MM.1S (cell line): ENCODE measurements around the gene SLC26A8.

Experiments
- DNase-seq: peaks from one replicate; pipeline ENCODE4 v3.0.0-alpha.2; 2015
- H2AFZ ChIP-seq: fragments of 300-600 bp; sonication (generic); 2 replicates; pipeline ENCODE4 v1.6.0; 2016; ENCODE audit warnings: antibody characterized with exemption, low read length
- H3F3A ChIP-seq: fragments of 300-600 bp; sonication (generic); 2 replicates; pipeline ENCODE4 v1.6.1; 2016; ENCODE audit warnings: mild to moderate bottlenecking, antibody characterized with exemption, low read length, moderate library complexity, mixed read lengths; ENCODE audit not compliant: insufficient read depth
- H3K27ac ChIP-seq: fragments of 300-600 bp; sonication (generic); 2 replicates; pipeline ENCODE4 v1.5.1; 2016; ENCODE audit warnings: mild to moderate bottlenecking, low read length
- H3K27me3 ChIP-seq: fragments of 300-600 bp; sonication (generic); replicated peaks from 2 replicates; pipeline ENCODE4 v1.6.0; 2016; ENCODE audit warnings: low read length; ENCODE audit not compliant: insufficient read depth
- H3K36me3 ChIP-seq: fragments of 300-600 bp; sonication (generic); replicated peaks from 2 replicates; pipeline ENCODE4 v1.6.1; 2016; ENCODE audit warnings: mild to moderate bottlenecking, low read length, mixed read lengths; ENCODE audit not compliant: insufficient read depth
- H3K4me1 ChIP-seq: fragments of 300-600 bp; sonication (generic); 2 replicates; pipeline ENCODE4 v1.6.1; 2016; ENCODE audit warnings: low read length, mixed read lengths
- H3K4me2 ChIP-seq: fragments of 300-600 bp; sonication (generic); 2 replicates; pipeline ENCODE4 v1.6.0; 2016; ENCODE audit warnings: low read depth, low read length
- H3K4me3 ChIP-seq: fragments of 300-600 bp; sonication (generic); 2 replicates; pipeline ENCODE4 v1.5.1; 2016; ENCODE audit warnings: low read length, mixed read lengths
- H3K79me2 ChIP-seq: fragments of 300-600 bp; sonication (generic); 2 replicates; pipeline ENCODE4 v1.6.1; 2016; ENCODE audit warnings: mixed run types, low read length, mixed read lengths
- H3K9ac ChIP-seq: fragments of 300-600 bp; sonication (generic); 2 replicates; pipeline ENCODE4 v1.6.1; 2016; ENCODE audit warnings: low read length, mixed read lengths
- H3K9me2 ChIP-seq: fragments of 300-600 bp; sonication (generic); replicated peaks from 2 replicates; pipeline ENCODE4 v1.6.1; 2016; ENCODE audit warnings: mild to moderate bottlenecking, low read length, mixed read lengths; ENCODE audit not compliant: insufficient read depth
- H3K9me3 ChIP-seq: fragments of 300-600 bp; sonication (generic); replicated peaks from 2 replicates; pipeline ENCODE4 v1.6.1; 2016; ENCODE audit warnings: mild to moderate bottlenecking, low read length, mixed read lengths; ENCODE audit not compliant: insufficient read depth
- H4K20me1 ChIP-seq: fragments of 300-600 bp; sonication (generic); 2 replicates; pipeline ENCODE4 v1.6.1; 2016; ENCODE audit warnings: mild to moderate bottlenecking, low read length, moderate library complexity, mixed read lengths; ENCODE audit not compliant: insufficient read depth
- EZH2 ChIP-seq: fragments of 300-600 bp; sonication (generic); optimal IDR thresholded peaks from 2 replicates; pipeline ENCODE3; 2017; ENCODE audit warnings: low read depth, mild to moderate bottlenecking, antibody characterized with exemption, low read length, mixed read lengths
- EZH2phosphoT487 ChIP-seq: fragments of 300-600 bp; sonication (generic); IDR thresholded peaks from 2 replicates; pipeline ENCODE4 v1.6.1; 2018; ENCODE audit warnings: antibody characterized with exemption, low read length
- TF ChIP-seq, protein P1 (sequence below): fragments of 300-600 bp; sonication (generic); IDR thresholded peaks from 2 replicates; pipeline ENCODE4 v1.5.1; 2016; ENCODE audit warnings: antibody characterized with exemption, low read length, mixed read lengths

Gene SLC26A8

DNA sequence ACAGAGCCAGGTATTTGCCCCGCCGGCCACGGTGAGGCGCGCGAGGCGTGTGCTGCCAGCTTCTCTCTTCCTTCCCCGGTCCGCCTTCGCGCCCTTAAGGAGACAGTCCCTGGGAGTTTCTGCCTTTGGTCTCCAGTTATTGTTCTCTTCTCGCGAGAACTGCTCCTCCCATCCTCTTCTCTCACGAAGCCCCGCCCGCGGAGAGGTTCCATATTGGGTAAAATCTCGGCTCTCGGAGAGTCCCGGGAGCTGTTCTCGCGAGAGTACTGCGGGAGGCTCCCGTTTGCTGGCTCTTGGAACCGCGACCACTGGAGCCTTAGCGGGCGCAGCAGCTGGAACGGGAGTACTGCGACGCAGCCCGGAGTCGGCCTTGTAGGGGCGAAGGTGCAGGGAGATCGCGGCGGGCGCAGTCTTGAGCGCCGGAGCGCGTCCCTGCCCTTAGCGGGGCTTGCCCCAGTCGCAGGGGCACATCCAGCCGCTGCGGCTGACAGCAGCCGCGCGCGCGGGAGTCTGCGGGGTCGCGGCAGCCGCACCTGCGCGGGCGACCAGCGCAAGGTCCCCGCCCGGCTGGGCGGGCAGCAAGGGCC, 3.2 kb upstream of the SLC26A8 start, which contains the start of gene MAPK14:
TSS of gene MAPK14 (plus strand) at position 308 of the 587 bp plus-strand sequence. CDS start 350 bp downstream, outside the sequence.
- H3K4me3 ChIP-seq, result peak within 1 kb of the TSS; percentile 99
- peaks cover 10% of the 10 kb centered on the region for H4K20me1 ChIP-seq
- H3K79me2 ChIP-seq, result peaks cover 48% of the 10 kb centered on the region
- peak within 1 kb of the TSS; percentile 71 for H2AFZ ChIP-seq
- no peaks in the 10 kb centered on the region for H3F3A ChIP-seq
- H3K4me2 ChIP-seq, result peak within 1 kb of the TSS; percentile 76
- no peaks in the 10 kb centered on the region for H3K27me3 ChIP-seq
- H3K4me1 ChIP-seq, result 0 out of 2 replicates have a peak, but pooled peaks cover 3% of the 10 kb centered on the region
- H3K27ac ChIP-seq, result peak within 1 kb of the TSS; percentile 62; the same call in 1 of the 2 replicates
- no peaks in the 10 kb centered on the region for H3K9me3 ChIP-seq
- TF ChIP-seq EZH2, result no peak
- TF ChIP-seq EZH2phosphoT487, result no peak
- TF ChIP-seq, protein P1, sequence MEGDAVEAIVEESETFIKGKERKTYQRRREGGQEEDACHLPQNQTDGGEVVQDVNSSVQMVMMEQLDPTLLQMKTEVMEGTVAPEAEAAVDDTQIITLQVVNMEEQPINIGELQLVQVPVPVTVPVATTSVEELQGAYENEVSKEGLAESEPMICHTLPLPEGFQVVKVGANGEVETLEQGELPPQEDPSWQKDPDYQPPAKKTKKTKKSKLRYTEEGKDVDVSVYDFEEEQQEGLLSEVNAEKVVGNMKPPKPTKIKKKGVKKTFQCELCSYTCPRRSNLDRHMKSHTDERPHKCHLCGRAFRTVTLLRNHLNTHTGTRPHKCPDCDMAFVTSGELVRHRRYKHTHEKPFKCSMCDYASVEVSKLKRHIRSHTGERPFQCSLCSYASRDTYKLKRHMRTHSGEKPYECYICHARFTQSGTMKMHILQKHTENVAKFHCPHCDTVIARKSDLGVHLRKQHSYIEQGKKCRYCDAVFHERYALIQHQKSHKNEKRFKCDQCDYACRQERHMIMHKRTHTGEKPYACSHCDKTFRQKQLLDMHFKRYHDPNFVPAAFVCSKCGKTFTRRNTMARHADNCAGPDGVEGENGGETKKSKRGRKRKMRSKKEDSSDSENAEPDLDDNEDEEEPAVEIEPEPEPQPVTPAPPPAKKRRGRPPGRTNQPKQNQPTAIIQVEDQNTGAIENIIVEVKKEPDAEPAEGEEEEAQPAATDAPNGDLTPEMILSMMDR, result peak; percentile 80
- H3K9me2 ChIP-seq, result no peaks in the 10 kb centered on the region
- DNase-seq, result peak; percentile 100
- H3K36me3 ChIP-seq, result no peaks in the 10 kb centered on the region
- peak within 1 kb of the TSS; percentile 95 for H3K9ac ChIP-seq

GRCh38 chr6:36025932-36026327, 1.5 kb upstream of the SLC26A8 start:
- Histone ChIP-seq H2AFZ (no peak overlapping the region), H3K4me1 (0 out of 2 replicates have a peak, but pooled peaks cover 3% of the 10 kb centered on the region), H3K9ac (no peak overlapping the region), H3K36me3 (no peaks in the 10 kb centered on the region), H3K9me3 (no peaks in the 10 kb centered on the region), H3K79me2 (peaks cover 31% of the 10 kb centered on the region), H3F3A (no peaks in the 10 kb centered on the region), H4K20me1 (no peaks in the 10 kb centered on the region; the same call in 1 of the 2 replicates), H3K27me3 (no peaks in the 10 kb centered on the region), H3K9me2 (no peaks in the 10 kb centered on the region), H3K27ac (no peak overlapping the region), H3K4me2 (no peak overlapping the region), H3K4me3 (no peak overlapping the region)
- no peak for DNase-seq
- TF ChIP-seq EZH2phosphoT487 (no peak), EZH2 (no peak)
- TF ChIP-seq, protein P1, result no peak

- no peaks in the 10 kb centered on the region; the same call in 1 of the 2 replicates for H4K20me1 ChIP-seq
- peaks cover 26% of the 10 kb centered on the region for H3K79me2 ChIP-seq
- H2AFZ ChIP-seq, result no peak overlapping the region
- H3K9me2 ChIP-seq, result no peaks in the 10 kb centered on the region
- TF ChIP-seq EZH2phosphoT487 (no peak), EZH2 (no peak)
- TF ChIP-seq, protein P1, result no peak
- H3K9ac ChIP-seq, result no peak overlapping the region
- H3K4me2 ChIP-seq, result no peak overlapping the region
- DNase-seq, result no peak
- no peaks in the 10 kb centered on the region for H3K27me3 ChIP-seq
- no peak overlapping the region for H3K27ac ChIP-seq
- H3K4me3 ChIP-seq, result no peak overlapping the region
- 0 out of 2 replicates have a peak, but pooled peaks cover 3% of the 10 kb centered on the region for H3K4me1 ChIP-seq
- no peaks in the 10 kb centered on the region for H3K36me3 ChIP-seq
- no peaks in the 10 kb centered on the region for H3F3A ChIP-seq
- no peaks in the 10 kb centered on the region for H3K9me3 ChIP-seq
Observed at GRCh38 chr6:36025260-36025931, 955 bp upstream of the SLC26A8 start.
